Activated CD4-positive, alpha-beta memory T cell treated with anti-CD3 and anti-CD28 coated beads for 36 hours (primary cell): ENCODE results near the gene SLC16A7. TPM values are rescaled to one million over a fixed set of nuclear protein-coding genes. Genes with fewer than 3 reads are reported as not detected.

Experiments used
- CTCF ChIA-PET: fragments of 350-600 bp; sonication (Branson Sonifier 250); formaldehyde crosslinking; loops from one replicate; lab custom pipeline; 2021; ENCODE audit warnings: antibody characterized with exemption, inconsistent platforms; lab: Charles Lee
- POLR2A ChIA-PET: fragments of 350-600 bp; sonication (Branson Sonifier 250); formaldehyde crosslinking; loops from one replicate; lab custom pipeline; 2021; ENCODE audit warnings: antibody characterized with exemption; lab: Charles Lee
- DNase-seq: peaks from one replicate; pipeline ENCODE4 v3.0.0-alpha.2; 2020
- H3K27ac Mint-ChIP-seq: one replicate; pipeline ENCODE4 v1.8.0; 2021; ENCODE audit warnings: mixed read lengths
- H3K27me3 Mint-ChIP-seq: one replicate; pipeline ENCODE4 v1.8.0; 2021; ENCODE audit warnings: mixed read lengths
- H3K36me3 Mint-ChIP-seq: one replicate; pipeline ENCODE4 v1.8.0; 2021; ENCODE audit warnings: mixed read lengths
- H3K4me1 Mint-ChIP-seq: one replicate; pipeline ENCODE4 v1.8.0; 2021; ENCODE audit warnings: low read depth, mixed read lengths
- H3K4me3 Mint-ChIP-seq: one replicate; pipeline ENCODE4 v1.8.0; 2021; ENCODE audit warnings: mild to moderate bottlenecking, mixed read lengths
- H3K9me3 Mint-ChIP-seq: one replicate; pipeline ENCODE4 v1.8.0; 2021; ENCODE audit warnings: mixed read lengths
- intact Hi-C: fragments of 100-400 bp; cut with micrococcal nuclease; formaldehyde crosslinking; loops from one replicate; pipeline ENCODE4 v1.15.1; 2023
- total RNA-seq, 2 experiments: library from RNA; stranded (reverse); gene quantifications; one replicate each; pipeline ENCODE4 v1.2.3, GENCODE V29; 2021

SLC16A7 gene
- total RNA-seq, 2 experiments from 2014 or later: 35.8 to 36.6 TPM

- ChIA-PET CTCF (interaction anchor here (1.0 kb wide), 1 partner anchor 16 kb away, joined by 3 read pairs; no protein-coding TSS in a partner anchor), POLR2A (no interaction called here)
- H3K36me3 Mint-ChIP-seq: peaks cover 7% of the 10 kb centered on the region
- no peak for DNase-seq
- peaks cover 2% of the 10 kb centered on the region for H3K4me1 Mint-ChIP-seq
- H3K27me3 Mint-ChIP-seq: no peaks in the 10 kb centered on the region
- H3K4me3 Mint-ChIP-seq: no peak overlapping the region
- intact Hi-C loops: no loop called here
- no peak overlapping the region for H3K27ac Mint-ChIP-seq
- peaks cover 3% of the 10 kb centered on the region for H3K9me3 Mint-ChIP-seq
Measured at GRCh38 chr12:59689776-59690175, 93.9 kb downstream of the SLC16A7 start.

- ChIA-PET POLR2A (no interaction called here), CTCF (no interaction called here)
- no peaks in the 10 kb centered on the region for H3K27me3 Mint-ChIP-seq
- H3K36me3 Mint-ChIP-seq: peaks cover 6% of the 10 kb centered on the region
- H3K4me1 Mint-ChIP-seq: peaks cover 6% of the 10 kb centered on the region
- no peak overlapping the region for H3K27ac Mint-ChIP-seq
- peaks cover 3% of the 10 kb centered on the region for H3K9me3 Mint-ChIP-seq
- intact Hi-C loops: no loop called here
- H3K4me3 Mint-ChIP-seq: no peak overlapping the region
- DNase-seq: no peak
Measured at GRCh38 chr12:59695379-59695778, 99.5 kb downstream of the SLC16A7 start.

- no peak for DNase-seq
- no peaks in the 10 kb centered on the region for H3K36me3 Mint-ChIP-seq
- no peaks in the 10 kb centered on the region for H3K27me3 Mint-ChIP-seq
- no peak overlapping the region for H3K4me3 Mint-ChIP-seq
- no peak overlapping the region for H3K27ac Mint-ChIP-seq
- ChIA-PET POLR2A (no interaction called here), CTCF (no interaction called here)
- no peaks in the 10 kb centered on the region for H3K9me3 Mint-ChIP-seq
- H3K4me1 Mint-ChIP-seq: peaks cover 3% of the 10 kb centered on the region
- intact Hi-C loops: no loop called here
Measured at GRCh38 chr12:59698600-59698999, 102.8 kb downstream of the SLC16A7 start.

GRCh38 chr12:59699421-59700152 lies 103.8 kb downstream of the SLC16A7 start:
- H3K27me3 Mint-ChIP-seq: no peaks in the 10 kb centered on the region
- H3K36me3 Mint-ChIP-seq: no peaks in the 10 kb centered on the region
- ChIA-PET POLR2A (no interaction called here), CTCF (no interaction called here)
- H3K27ac Mint-ChIP-seq: no peak overlapping the region
- no peak for DNase-seq
- H3K4me3 Mint-ChIP-seq: no peak overlapping the region
- H3K4me1 Mint-ChIP-seq: peaks cover 3% of the 10 kb centered on the region
- intact Hi-C loops: no loop called here
- H3K9me3 Mint-ChIP-seq: no peaks in the 10 kb centered on the region

- Mint-ChIP-seq H3K9me3 (no peaks in the 10 kb centered on the region), H3K4me3 (no peak overlapping the region), H3K4me1 (peaks cover 3% of the 10 kb centered on the region), H3K27ac (no peak overlapping the region), H3K36me3 (no peaks in the 10 kb centered on the region), H3K27me3 (no peaks in the 10 kb centered on the region)
- ChIA-PET CTCF (no interaction called here), POLR2A (no interaction called here)
- intact Hi-C loops: no loop called here
- DNase-seq: no peak
Measured at GRCh38 chr12:59700153-59700450, 104.3 kb downstream of the SLC16A7 start.

GRCh38 chr12:59708064-59708463 lies 112.2 kb downstream of the SLC16A7 start:
- peaks cover 25% of the 10 kb centered on the region for H3K36me3 Mint-ChIP-seq
- DNase-seq: no peak
- CTCF ChIA-PET: no interaction called here
- intact Hi-C loops: no loop called here
- H3K9me3 Mint-ChIP-seq: no peaks in the 10 kb centered on the region
- H3K27me3 Mint-ChIP-seq: no peaks in the 10 kb centered on the region
- POLR2A ChIA-PET: no interaction called here
- H3K4me1 Mint-ChIP-seq: peaks cover 4% of the 10 kb centered on the region
- H3K4me3 Mint-ChIP-seq: no peak overlapping the region
- no peak overlapping the region for H3K27ac Mint-ChIP-seq

- Mint-ChIP-seq H3K4me3 (no peak overlapping the region), H3K27ac (no peak overlapping the region), H3K9me3 (no peaks in the 10 kb centered on the region), H3K4me1 (peaks cover 4% of the 10 kb centered on the region), H3K27me3 (no peaks in the 10 kb centered on the region), H3K36me3 (peaks cover 25% of the 10 kb centered on the region)
- DNase-seq: no peak
- POLR2A ChIA-PET: no interaction called here
- intact Hi-C loops: no loop called here
- CTCF ChIA-PET: no interaction called here
Measured at GRCh38 chr12:59708484-59708883, 112.7 kb downstream of the SLC16A7 start.

GRCh38 chr12:59710004-59710628 lies 114.3 kb downstream of the SLC16A7 start:
- Mint-ChIP-seq H3K36me3 (peaks cover 33% of the 10 kb centered on the region), H3K4me3 (no peak overlapping the region), H3K9me3 (no peaks in the 10 kb centered on the region), H3K27ac (no peak overlapping the region), H3K4me1 (peaks cover 4% of the 10 kb centered on the region), H3K27me3 (no peaks in the 10 kb centered on the region)
- ChIA-PET POLR2A (no interaction called here), CTCF (no interaction called here)
- intact Hi-C loops: no loop called here
- DNase-seq: no peak

GRCh38 chr12:59710964-59711363 lies 115.1 kb downstream of the SLC16A7 start:
- Mint-ChIP-seq H3K27ac (no peak overlapping the region), H3K4me3 (no peak overlapping the region), H3K27me3 (no peaks in the 10 kb centered on the region), H3K4me1 (peaks cover 2% of the 10 kb centered on the region), H3K9me3 (no peaks in the 10 kb centered on the region), H3K36me3 (peaks cover 34% of the 10 kb centered on the region)
- intact Hi-C loops: no loop called here
- CTCF ChIA-PET: no interaction called here
- no peak for DNase-seq
- POLR2A ChIA-PET: no interaction called here

- H3K27me3 Mint-ChIP-seq: no peaks in the 10 kb centered on the region
- no peaks in the 10 kb centered on the region for H3K9me3 Mint-ChIP-seq
- ChIA-PET POLR2A (no interaction called here), CTCF (no interaction called here)
- H3K27ac Mint-ChIP-seq: no peak overlapping the region
- H3K36me3 Mint-ChIP-seq: peaks cover 31% of the 10 kb centered on the region
- intact Hi-C loops: no loop called here
- H3K4me3 Mint-ChIP-seq: no peak overlapping the region
- no peak for DNase-seq
- H3K4me1 Mint-ChIP-seq: peaks cover 3% of the 10 kb centered on the region
Measured at GRCh38 chr12:59715434-59715833, 119.6 kb downstream of the SLC16A7 start.

- CTCF ChIA-PET: no interaction called here
- Mint-ChIP-seq H3K27me3 (no peaks in the 10 kb centered on the region), H3K9me3 (no peaks in the 10 kb centered on the region)
Measured at GRCh38 chr12:59716043-59716442, 120.2 kb downstream of the SLC16A7 start.

GRCh38 chr12:59717436-59717835 lies 121.6 kb downstream of the SLC16A7 start:
- no peak for DNase-seq
- ChIA-PET CTCF (interaction anchor here (0.9 kb wide), 1 partner anchor 11 kb away, joined by 3 read pairs; no protein-coding TSS in a partner anchor), POLR2A (no interaction called here)
- no peak overlapping the region for H3K4me3 Mint-ChIP-seq
- intact Hi-C loops: no loop called here
- no peak overlapping the region for H3K27ac Mint-ChIP-seq
- H3K36me3 Mint-ChIP-seq: peaks cover 19% of the 10 kb centered on the region
- peaks cover 3% of the 10 kb centered on the region for H3K4me1 Mint-ChIP-seq
- no peaks in the 10 kb centered on the region for H3K9me3 Mint-ChIP-seq
- H3K27me3 Mint-ChIP-seq: no peaks in the 10 kb centered on the region

More at GRCh38 chr12:59716043-59716442, 120.2 kb downstream of the SLC16A7 start:
- no peak overlapping the region for H3K4me3 Mint-ChIP-seq
- H3K4me1 Mint-ChIP-seq: peaks cover 3% of the 10 kb centered on the region
- intact Hi-C loops: no loop called here
- no peak for DNase-seq
- peaks cover 26% of the 10 kb centered on the region for H3K36me3 Mint-ChIP-seq
- POLR2A ChIA-PET: no interaction called here
- H3K27ac Mint-ChIP-seq: no peak overlapping the region

GRCh38 chr12:59719701-59720100 lies 123.9 kb downstream of the SLC16A7 start:
- ChIA-PET POLR2A (no interaction called here), CTCF (no interaction called here)
- Mint-ChIP-seq H3K27me3 (no peaks in the 10 kb centered on the region), H3K27ac (no peak overlapping the region), H3K36me3 (peaks cover 12% of the 10 kb centered on the region), H3K4me3 (no peak overlapping the region), H3K4me1 (peaks cover 3% of the 10 kb centered on the region), H3K9me3 (no peaks in the 10 kb centered on the region)
- DNase-seq: no peak
- intact Hi-C loops: no loop called here
